BLaER1 treated with 17β-estradiol and CSF1 and Interleukin-3, amounts not matched to agents 10 nM and 100 nM (cell line): ENCODE results near the gene JMJD1C.

ENCODE experiments used
- H3K27ac ChIP-seq, 11 experiments: shearing (Covaris generic); formaldehyde crosslinking; 2 replicates each; pipeline ENCODE4 v1.8.1; 2022
- H3K27me3 ChIP-seq, 11 experiments: shearing (Covaris generic); formaldehyde crosslinking; 2 replicates each; pipeline ENCODE4 v1.8.1; 2022
- H3K36me3 ChIP-seq, 11 experiments: shearing (Covaris generic); formaldehyde crosslinking; 2 replicates each; pipeline ENCODE4 v1.8.1; 2022
- H3K4me1 ChIP-seq, 10 experiments: shearing (Covaris generic); formaldehyde crosslinking; 2 replicates each; pipeline ENCODE4 v1.8.1; 2022
- H3K4me2 ChIP-seq, 11 experiments: shearing (Covaris generic); formaldehyde crosslinking; 2 replicates each; pipeline ENCODE4 v1.8.1; 2022
- H3K4me3 ChIP-seq, 10 experiments: shearing (Covaris generic); formaldehyde crosslinking; 2 replicates each; pipeline ENCODE4 v1.8.1; 2022
- H3K9ac ChIP-seq, 11 experiments: shearing (Covaris generic); formaldehyde crosslinking; 2 replicates each; pipeline ENCODE4 v1.8.1; 2022
- H3K9me3 ChIP-seq, 11 experiments: shearing (Covaris generic); formaldehyde crosslinking; replicated peaks in 1 of 11; 2 replicates each; pipeline ENCODE4 v1.8.1; 2022
- H4K20me1 ChIP-seq, 11 experiments: shearing (Covaris generic); formaldehyde crosslinking; 2 replicates each; pipeline ENCODE4 v1.8.1; 2022
- Cebpa-rat ChIP-seq, 11 experiments: shearing (Covaris generic); IDR thresholded peaks; 2 replicates each; pipeline ENCODE4 v1.8.1; 2022

JMJD1C gene, protein sequence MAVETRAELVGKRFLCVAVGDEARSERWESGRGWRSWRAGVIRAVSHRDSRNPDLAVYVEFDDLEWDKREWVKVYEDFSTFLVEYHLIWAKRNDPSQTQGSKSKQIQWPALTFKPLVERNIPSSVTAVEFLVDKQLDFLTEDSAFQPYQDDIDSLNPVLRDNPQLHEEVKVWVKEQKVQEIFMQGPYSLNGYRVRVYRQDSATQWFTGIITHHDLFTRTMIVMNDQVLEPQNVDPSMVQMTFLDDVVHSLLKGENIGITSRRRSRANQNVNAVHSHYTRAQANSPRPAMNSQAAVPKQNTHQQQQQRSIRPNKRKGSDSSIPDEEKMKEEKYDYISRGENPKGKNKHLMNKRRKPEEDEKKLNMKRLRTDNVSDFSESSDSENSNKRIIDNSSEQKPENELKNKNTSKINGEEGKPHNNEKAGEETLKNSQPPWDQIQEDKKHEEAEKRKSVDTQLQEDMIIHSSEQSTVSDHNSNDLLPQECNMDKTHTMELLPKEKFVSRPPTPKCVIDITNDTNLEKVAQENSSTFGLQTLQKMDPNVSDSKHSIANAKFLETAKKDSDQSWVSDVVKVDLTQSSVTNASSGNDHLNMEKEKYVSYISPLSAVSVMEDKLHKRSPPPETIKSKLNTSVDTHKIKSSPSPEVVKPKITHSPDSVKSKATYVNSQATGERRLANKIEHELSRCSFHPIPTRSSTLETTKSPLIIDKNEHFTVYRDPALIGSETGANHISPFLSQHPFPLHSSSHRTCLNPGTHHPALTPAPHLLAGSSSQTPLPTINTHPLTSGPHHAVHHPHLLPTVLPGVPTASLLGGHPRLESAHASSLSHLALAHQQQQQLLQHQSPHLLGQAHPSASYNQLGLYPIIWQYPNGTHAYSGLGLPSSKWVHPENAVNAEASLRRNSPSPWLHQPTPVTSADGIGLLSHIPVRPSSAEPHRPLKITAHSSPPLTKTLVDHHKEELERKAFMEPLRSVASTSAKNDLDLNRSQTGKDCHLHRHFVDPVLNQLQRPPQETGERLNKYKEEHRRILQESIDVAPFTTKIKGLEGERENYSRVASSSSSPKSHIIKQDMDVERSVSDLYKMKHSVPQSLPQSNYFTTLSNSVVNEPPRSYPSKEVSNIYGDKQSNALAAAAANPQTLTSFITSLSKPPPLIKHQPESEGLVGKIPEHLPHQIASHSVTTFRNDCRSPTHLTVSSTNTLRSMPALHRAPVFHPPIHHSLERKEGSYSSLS (N-terminal part only)

DNA sequence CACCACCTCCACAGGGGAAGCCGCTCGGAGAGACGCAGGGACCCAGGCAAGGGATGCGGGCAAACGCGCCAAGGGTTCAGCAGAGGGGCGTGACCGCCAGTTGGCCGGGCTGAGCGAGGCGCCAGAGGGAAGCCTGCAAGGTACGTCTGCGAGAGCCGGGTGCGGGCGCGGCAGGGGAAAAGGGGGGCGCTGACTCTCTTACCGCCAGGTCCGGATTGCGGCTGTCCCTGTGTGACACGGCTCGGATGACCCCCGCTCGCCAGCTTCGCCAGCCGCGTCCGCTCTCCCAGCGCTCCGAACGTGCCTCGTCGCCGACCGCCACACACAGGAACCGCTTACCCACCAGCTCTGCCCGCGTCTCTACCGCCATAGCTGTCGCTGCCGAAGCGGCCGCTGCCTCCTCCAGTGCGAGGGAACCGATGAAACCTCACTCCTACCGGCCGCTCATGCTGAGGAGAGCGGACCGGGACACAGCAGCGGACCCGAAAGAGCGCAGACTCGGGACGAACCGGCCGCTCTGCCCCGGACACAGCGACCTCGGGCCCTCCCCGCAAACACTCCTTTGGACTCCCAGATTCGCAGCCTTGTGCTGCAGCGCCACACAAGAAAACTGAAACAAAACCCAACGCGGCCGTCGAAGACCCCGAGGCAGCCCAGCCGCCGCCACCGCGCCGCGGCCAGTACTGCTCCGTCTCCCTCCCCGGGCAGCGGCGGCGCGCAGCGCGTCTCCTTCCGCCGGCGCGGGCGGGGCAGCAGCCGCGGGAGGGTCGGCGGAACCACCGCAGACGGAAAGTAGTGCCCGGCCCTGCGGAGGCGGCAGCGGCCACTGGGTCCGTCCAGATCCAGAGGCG lies at the start of gene JMJD1C:
Gene JMJD1C, minus strand, starts transcription at position 685 of the 851 bp plus-strand sequence. Its CDS starts 315 bp downstream, at position 370.
- peak within 1 kb of the TSS; percentile 83 to 99 (median 95) for H3K4me2 ChIP-seq
- peak within 1 kb of the TSS; percentile 49 to 78 (median 69); a peak in 21 of 22 replicates for H3K27ac ChIP-seq
- peak within 1 kb of the TSS; percentile 74 to 91 (median 83) for H3K9ac ChIP-seq
- H3K36me3 ChIP-seq: no peaks in the 10 kb centered on the region; a peak in 1 of 22 replicates
- peaks cover under 1 to 20% (median 12%) of the 10 kb centered on the region in 10 experiments; a peak in 14 of 20 replicates for H3K4me1 ChIP-seq
- TF ChIP-seq Cebpa-rat (IDR thresholded peaks at IDR 0.05): no peak
- no peaks in the 10 kb centered on the region for H3K9me3 ChIP-seq
- H3K4me3 ChIP-seq: peak within 1 kb of the TSS; percentile 65 to 85 (median 79)
- H4K20me1 ChIP-seq: peaks cover 75 to 100% (median 92%) of the 10 kb centered on the region in 11 experiments
- H3K27me3 ChIP-seq: peaks cover 51 to 71% (median 62%) of the 10 kb centered on the region in 11 experiments

DNA sequence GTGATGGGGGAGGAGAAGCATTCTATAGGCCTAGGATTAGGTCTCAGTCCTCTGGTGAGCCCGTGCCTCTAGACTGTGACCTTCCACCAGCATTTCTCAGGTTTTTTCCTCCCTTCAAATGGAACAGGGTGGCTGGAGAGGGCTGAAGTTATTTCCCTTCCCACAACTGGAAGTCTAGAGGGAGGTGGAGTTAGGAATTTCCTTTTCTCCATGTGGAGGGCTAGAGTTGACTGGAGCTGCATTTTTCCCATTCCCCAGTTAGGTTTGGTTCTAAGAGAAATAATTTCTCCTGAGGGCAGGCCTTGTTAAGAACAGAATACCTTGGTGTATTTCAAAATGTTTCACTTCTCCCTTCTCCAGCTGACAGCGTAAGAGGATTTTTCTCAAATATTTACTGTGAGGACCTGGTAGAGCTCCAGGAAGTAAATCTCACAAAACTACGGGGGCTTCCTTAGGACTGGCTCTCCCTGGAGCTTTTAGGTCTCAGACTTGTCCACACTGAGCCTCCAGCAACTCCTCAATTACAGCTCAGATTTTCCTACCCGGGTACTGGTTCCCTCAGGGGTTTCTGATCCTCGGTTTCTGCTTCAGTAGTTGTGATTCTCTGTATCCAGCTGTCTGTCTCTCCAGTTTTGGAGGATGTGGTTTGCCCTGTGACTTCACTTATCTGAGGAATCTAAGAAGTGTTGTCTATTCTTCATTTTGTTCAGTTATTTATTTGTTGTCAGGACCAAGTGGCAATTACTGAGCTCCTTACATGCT lies 49.4 kb upstream of the JMJD1C start:
- peaks cover 14 to 44% (median 35%) of the 10 kb centered on the region in 11 experiments for H3K9me3 ChIP-seq
- peaks cover 0 to 46% (median 29%) of the 10 kb centered on the region in 11 experiments; a peak in 15 of 22 replicates for H3K36me3 ChIP-seq
- peak overlapping the region in 5 of 10 experiments; percentile 2 to 42 (median 39); a peak in 6 of 20 replicates for H3K4me3 ChIP-seq
- H3K9ac ChIP-seq: peak overlapping the region in 10 of 11 experiments; percentile 5 to 78 (median 44); a peak in 18 of 22 replicates
- H3K4me1 ChIP-seq: peaks cover 42 to 65% (median 56%) of the 10 kb centered on the region in 10 experiments
- TF ChIP-seq Cebpa-rat (IDR thresholded peaks at IDR 0.05): no peak
- H3K4me2 ChIP-seq: peak overlapping the region; percentile 34 to 86 (median 69)
- no peaks in the 10 kb centered on the region for H3K27me3 ChIP-seq
- H3K27ac ChIP-seq: peak overlapping the region; percentile 46 to 74 (median 68)
- H4K20me1 ChIP-seq: peaks cover 29 to 63% (median 56%) of the 10 kb centered on the region in 11 experiments; a peak in 21 of 22 replicates

DNA sequence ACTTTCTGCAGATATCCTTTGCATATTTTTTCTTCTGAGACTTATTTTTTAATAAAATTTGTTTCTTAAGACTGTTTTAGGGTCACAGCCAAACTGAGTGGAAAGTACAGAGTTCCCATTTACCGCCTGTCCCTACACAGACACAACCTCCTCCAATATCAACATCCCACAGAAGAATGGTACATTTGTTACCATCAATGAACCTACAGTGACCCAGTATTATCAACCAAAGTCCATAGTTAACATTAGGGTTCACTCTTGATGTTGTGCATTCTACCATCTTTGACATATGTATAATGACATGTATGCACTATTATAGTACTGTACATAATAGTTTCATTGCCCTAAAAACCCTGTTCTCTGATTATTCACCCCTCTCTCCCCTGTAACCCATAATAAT lies 40.8 kb upstream of the JMJD1C start:
- peak overlapping the region in 5 of 11 experiments; percentile 5 to 50 (median 30); a peak in 8 of 22 replicates for H3K4me2 ChIP-seq
- peaks cover 0 to 38% (median 13%) of the 10 kb centered on the region in 11 experiments; a peak in 16 of 22 replicates for H3K36me3 ChIP-seq
- H3K9me3 ChIP-seq: peaks cover 0 to 28% (median 9%) of the 10 kb centered on the region in 11 experiments; a peak in 15 of 22 replicates
- H3K4me3 ChIP-seq: no peak overlapping the region
- peaks cover 15 to 73% (median 55%) of the 10 kb centered on the region in 11 experiments; a peak in 19 of 22 replicates for H4K20me1 ChIP-seq
- H3K4me1 ChIP-seq: peaks cover 0 to 17% (median 3%) of the 10 kb centered on the region in 10 experiments; a peak in 10 of 20 replicates
- H3K27me3 ChIP-seq: no peaks in the 10 kb centered on the region
- H3K9ac ChIP-seq: no peak overlapping the region
- no peak overlapping the region for H3K27ac ChIP-seq
- TF ChIP-seq Cebpa-rat (IDR thresholded peaks at IDR 0.05): no peak

DNA sequence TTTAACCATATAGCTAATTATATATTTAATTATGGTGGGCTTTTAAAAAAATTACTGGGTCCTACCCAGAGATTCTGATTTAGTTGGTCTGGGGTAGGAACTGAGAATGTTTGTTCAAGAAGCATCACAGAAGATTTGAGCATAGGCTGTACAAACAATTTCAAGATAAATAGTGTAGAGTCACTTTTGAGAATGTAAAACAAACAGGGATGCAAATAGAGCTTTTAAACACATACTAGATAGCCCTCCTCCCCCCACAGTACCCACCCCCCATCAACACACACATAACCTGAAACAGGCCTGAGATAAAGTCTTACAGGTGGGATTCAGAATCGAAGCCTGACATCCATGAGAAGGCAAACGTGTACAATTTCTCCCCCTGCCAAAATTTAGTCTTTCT lies 39.8 kb upstream of the JMJD1C start:
- Histone ChIP-seq H3K9ac (no peak overlapping the region), H3K27me3 (no peaks in the 10 kb centered on the region), H3K9me3 (peaks cover 0 to 18% (median 4%) of the 10 kb centered on the region in 11 experiments; a peak in 4 of 22 replicates), H3K27ac (no peak overlapping the region), H3K36me3 (peaks cover 0 to 29% (median 10%) of the 10 kb centered on the region in 11 experiments; a peak in 14 of 22 replicates), H3K4me1 (peaks cover 0 to 17% (median 3%) of the 10 kb centered on the region in 10 experiments; a peak in 10 of 20 replicates), H3K4me2 (peak overlapping the region in 1 of 11 experiments; percentile 42; a peak in 2 of 22 replicates), H3K4me3 (no peak overlapping the region), H4K20me1 (peaks cover 15 to 80% (median 56%) of the 10 kb centered on the region in 11 experiments; a peak in 19 of 22 replicates)
- no peak for TF ChIP-seq Cebpa-rat (IDR thresholded peaks at IDR 0.05)

DNA sequence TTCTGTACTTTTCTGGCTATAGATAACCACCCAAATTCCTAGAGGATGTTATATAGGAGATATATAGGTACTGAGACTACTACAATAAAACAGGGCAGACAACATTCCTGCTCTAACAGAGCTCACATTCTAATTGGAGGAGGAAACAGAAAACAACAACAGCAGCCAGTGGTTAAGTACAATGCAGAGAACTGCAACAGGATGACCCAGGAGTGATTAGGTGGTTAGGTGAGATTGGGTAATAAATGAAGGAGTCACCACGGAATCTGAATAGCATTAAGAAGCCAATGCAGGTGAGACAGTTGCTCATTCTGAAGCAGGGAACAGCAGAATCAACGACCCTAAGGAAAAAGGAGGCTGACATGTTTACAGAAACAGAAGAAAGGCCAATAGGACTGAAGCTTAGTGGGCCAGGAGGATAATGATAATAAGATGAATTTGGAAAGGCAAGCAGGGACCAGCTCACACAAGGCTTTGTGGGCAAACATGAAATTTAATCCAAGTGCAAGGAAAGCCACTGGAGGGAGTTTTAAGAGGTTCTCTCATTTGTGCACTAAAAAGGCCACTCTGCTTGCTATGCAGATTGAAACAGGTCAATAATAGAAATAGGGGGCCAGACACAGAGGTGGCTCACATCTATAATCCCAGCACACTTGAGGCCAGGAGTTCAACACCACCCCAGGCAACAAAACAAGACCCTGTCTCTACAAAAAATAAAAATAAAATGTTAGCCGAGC lies 38.5 kb upstream of the JMJD1C start:
- H3K4me3 ChIP-seq: no peak overlapping the region
- H3K4me1 ChIP-seq: peaks cover 0 to 17% (median 5%) of the 10 kb centered on the region in 10 experiments; a peak in 13 of 20 replicates
- peaks cover 0 to 35% (median 16%) of the 10 kb centered on the region in 11 experiments; a peak in 16 of 22 replicates for H3K36me3 ChIP-seq
- H3K4me2 ChIP-seq: no peak overlapping the region
- H3K27ac ChIP-seq: no peak overlapping the region
- H3K27me3 ChIP-seq: no peaks in the 10 kb centered on the region
- no peak for TF ChIP-seq Cebpa-rat (IDR thresholded peaks at IDR 0.05)
- peaks cover 0 to 8% (median 3%) of the 10 kb centered on the region in 11 experiments; a peak in 6 of 22 replicates for H3K9me3 ChIP-seq
- no peak overlapping the region for H3K9ac ChIP-seq
- peaks cover 15 to 82% (median 56%) of the 10 kb centered on the region in 11 experiments; a peak in 19 of 22 replicates for H4K20me1 ChIP-seq

DNA sequence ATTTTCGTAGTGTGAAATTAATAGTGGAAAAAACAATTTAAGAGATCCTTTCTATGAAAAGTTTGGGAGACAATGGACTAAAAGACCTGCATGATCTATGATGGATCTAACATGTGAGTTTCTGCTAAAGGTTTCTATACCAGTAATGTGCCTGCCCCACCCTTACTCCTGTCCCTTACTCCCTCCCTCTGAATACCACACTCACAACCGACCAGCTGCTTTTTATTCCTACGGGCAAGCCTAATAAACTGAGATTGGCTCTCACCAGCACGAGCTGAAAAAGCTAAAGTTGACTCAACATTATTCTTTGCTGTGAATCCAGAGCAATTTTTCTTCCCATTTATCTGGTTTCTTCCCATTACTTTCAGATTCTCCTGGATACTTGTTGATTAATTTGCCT lies 37.6 kb upstream of the JMJD1C start:
- no peak overlapping the region for H3K4me3 ChIP-seq
- H3K4me1 ChIP-seq: peaks cover 0 to 17% (median 5%) of the 10 kb centered on the region in 10 experiments; a peak in 13 of 20 replicates
- no peak overlapping the region for H3K4me2 ChIP-seq
- no peaks in the 10 kb centered on the region for H3K27me3 ChIP-seq
- no peak overlapping the region for H3K9ac ChIP-seq
- H4K20me1 ChIP-seq: peaks cover 15 to 85% (median 56%) of the 10 kb centered on the region in 11 experiments; a peak in 19 of 22 replicates
- H3K27ac ChIP-seq: no peak overlapping the region
- H3K9me3 ChIP-seq: peaks cover 0 to 6% (median 0%) of the 10 kb centered on the region in 11 experiments; a peak in 5 of 22 replicates
- H3K36me3 ChIP-seq: peaks cover 0 to 33% (median 16%) of the 10 kb centered on the region in 11 experiments; a peak in 15 of 22 replicates
- TF ChIP-seq Cebpa-rat (IDR thresholded peaks at IDR 0.05): no peak
